Lower lobe of right lung (tissue), 2 donors: ENCODE data around the gene HEYL. TPM values are rescaled to one million over a fixed set of nuclear protein-coding genes. Genes with fewer than 3 reads are reported as not detected.

Experiments used
- ATAC-seq, 2 donors: fragments of 200-7000 bp; cut with Tn5 transposase; one replicate each; pipeline ENCODE4 v1.9.1; 2020 to 2022; ENCODE audit warnings: mild to moderate bottlenecking in 2 of 2, moderate library complexity in 2 of 2
- DNase-seq: peaks from one replicate; pipeline ENCODE4 v3.0.0-alpha.2; 2020
- H3K27ac ChIP-seq: fragments of 200-600 bp; one replicate; pipeline ENCODE4 v1.8.0; 2022
- H3K27me3 ChIP-seq: fragments of 200-600 bp; one replicate; pipeline ENCODE4 v1.8.0; 2022; ENCODE audit warnings: low read depth
- H3K36me3 ChIP-seq: fragments of 200-600 bp; one replicate; pipeline ENCODE4 v1.8.0; 2022; ENCODE audit warnings: mild to moderate bottlenecking
- H3K4me1 ChIP-seq: fragments of 200-600 bp; one replicate; pipeline ENCODE4 v1.8.0; 2022
- H3K4me3 ChIP-seq: fragments of 200-600 bp; one replicate; pipeline ENCODE4 v1.8.0; 2022; ENCODE audit warnings: mild to moderate bottlenecking
- H3K9me3 ChIP-seq: fragments of 200-600 bp; one replicate; pipeline ENCODE4 v1.8.0; 2022
- CTCF ChIP-seq: fragments of 200-600 bp; IDR thresholded peaks from one replicate; pipeline ENCODE4 v1.8.0; 2022; ENCODE audit warnings: antibody characterized with exemption, mild to moderate bottlenecking
- intact Hi-C: fragments of 100-400 bp; cut with DNase I; formaldehyde crosslinking; loops from one replicate; pipeline ENCODE4 v1.11.0; 2022
- total RNA-seq: library from RNA; stranded (reverse); fragmentation: NEBNext Ultra II Directional; extraction: Animal tissue kit (Norgen Biotek cat#: 25700); gene quantifications from one replicate; pipeline ENCODE4 v1.2.1, GENCODE V29; 2021
- donor health status: DM: no; HTN: yes; CAD: no; lungs with severe emphysema.

The HEYL gene
- total RNA-seq, 1 donor from 2014 or later, result 10.4 TPM

GRCh38 chr1:39679821-39680220 lies 40.4 kb upstream of the HEYL start:
- H3K36me3 ChIP-seq, result no peaks in the 10 kb centered on the region
- no peaks in the 10 kb centered on the region for H3K9me3 ChIP-seq
- H3K27ac ChIP-seq, result no peak overlapping the region
- no peaks in the 10 kb centered on the region for H3K4me1 ChIP-seq
- no peak overlapping the region for H3K4me3 ChIP-seq
- ATAC-seq (no peak), DNase-seq (no peak)
- no peak for TF ChIP-seq CTCF
- peaks cover 24% of the 10 kb centered on the region for H3K27me3 ChIP-seq
- intact Hi-C loops, result no loop called here

GRCh38 chr1:39678889-39679288 lies 39.4 kb upstream of the HEYL start:
- TF ChIP-seq CTCF, result no peak
- Histone ChIP-seq H3K4me1 (no peaks in the 10 kb centered on the region), H3K36me3 (no peaks in the 10 kb centered on the region), H3K4me3 (no peak overlapping the region), H3K27ac (no peak overlapping the region), H3K27me3 (peaks cover 17% of the 10 kb centered on the region), H3K9me3 (no peaks in the 10 kb centered on the region)
- intact Hi-C loops, result no loop called here
- DNase-seq (no peak), ATAC-seq (no peak)

- peaks cover under 1% of the 10 kb centered on the region for H3K4me1 ChIP-seq
- peaks cover 5% of the 10 kb centered on the region for H3K27me3 ChIP-seq
- TF ChIP-seq CTCF, result no peak
- H3K27ac ChIP-seq, result no peak overlapping the region
- no peak for DNase-seq
- intact Hi-C loops, result no loop called here
- H3K4me3 ChIP-seq, result no peak overlapping the region
- no peaks in the 10 kb centered on the region for H3K36me3 ChIP-seq
- H3K9me3 ChIP-seq, result no peaks in the 10 kb centered on the region
- ATAC-seq, result no peak
These were observed 38.2 kb upstream of the HEYL start for GRCh38 chr1:39677645-39678044.

- Histone ChIP-seq H3K27me3 (peaks cover 7% of the 10 kb centered on the region), H3K4me1 (peaks cover 6% of the 10 kb centered on the region), H3K36me3 (no peaks in the 10 kb centered on the region), H3K4me3 (no peak overlapping the region), H3K9me3 (no peaks in the 10 kb centered on the region), H3K27ac (no peak overlapping the region)
- peak; percentile 60 for DNase-seq
- TF ChIP-seq CTCF, result no peak
- intact Hi-C loops, result no loop called here
- ATAC-seq, result peak; percentile 66 to 76
These were observed 37.6 kb upstream of the HEYL start for GRCh38 chr1:39676948-39677548.

GRCh38 chr1:39675220-39675619 lies 35.8 kb upstream of the HEYL start:
- Histone ChIP-seq H3K27ac (no peak overlapping the region), H3K27me3 (peaks cover 24% of the 10 kb centered on the region), H3K9me3 (no peaks in the 10 kb centered on the region), H3K4me1 (peaks cover 18% of the 10 kb centered on the region), H3K36me3 (no peaks in the 10 kb centered on the region), H3K4me3 (no peak overlapping the region)
- no peak for TF ChIP-seq CTCF
- no peak for DNase-seq
- ATAC-seq, result no peak
- intact Hi-C loops, result no loop called here
